RPMI7951 (cell line): ENCODE results near the gene MED25. TPM values are rescaled to one million over a fixed set of nuclear protein-coding genes. Genes with fewer than 3 reads are reported as not detected.

Experiments used
- DNase-seq: peaks from one replicate; pipeline ENCODE4 v3.0.0-alpha.2; 2012; ENCODE audit warnings: low read depth
- total RNA-seq: library from RNA; depleted of rRNA; stranded (reverse); fragments of >200 nt; shearing (Covaris generic); gene quantifications from 2 replicates; pipeline ENCODE4 v1.2.3, GENCODE V29; 2014

MED25 gene
- total RNA-seq, 1 experiment from 2014 or later = 22.9 TPM

DNA sequence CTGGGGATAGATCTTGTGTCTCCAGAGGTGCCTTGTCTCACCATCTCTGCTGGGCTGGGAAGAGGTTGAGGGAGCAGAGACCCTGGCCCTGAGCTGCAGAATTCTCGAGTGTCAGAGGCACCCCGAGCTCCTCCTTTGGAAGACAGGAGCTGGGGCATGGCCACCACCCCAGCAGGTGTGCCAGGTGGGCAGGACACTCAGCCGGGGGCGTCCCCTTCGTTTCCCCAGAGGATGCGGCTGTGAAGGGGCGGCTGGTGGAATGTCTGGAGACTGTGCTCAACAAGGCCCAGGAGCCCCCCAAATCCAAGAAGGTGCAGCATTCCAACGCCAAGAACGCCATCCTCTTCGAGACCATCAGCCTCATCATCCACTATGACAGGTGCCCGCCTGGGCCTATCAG is 19.5 kb upstream of the MED25 start:
- DNase-seq = no peak

GRCh38 chr19:49799271-49799797 is 18.8 kb upstream of the MED25 start:
- no peak for DNase-seq

GRCh38 chr19:49799798-49800376 is 18.2 kb upstream of the MED25 start:
- DNase-seq = no peak

- no peak for DNase-seq
These were observed 17.3 kb upstream of the MED25 start for GRCh38 chr19:49800771-49801170.

DNA sequence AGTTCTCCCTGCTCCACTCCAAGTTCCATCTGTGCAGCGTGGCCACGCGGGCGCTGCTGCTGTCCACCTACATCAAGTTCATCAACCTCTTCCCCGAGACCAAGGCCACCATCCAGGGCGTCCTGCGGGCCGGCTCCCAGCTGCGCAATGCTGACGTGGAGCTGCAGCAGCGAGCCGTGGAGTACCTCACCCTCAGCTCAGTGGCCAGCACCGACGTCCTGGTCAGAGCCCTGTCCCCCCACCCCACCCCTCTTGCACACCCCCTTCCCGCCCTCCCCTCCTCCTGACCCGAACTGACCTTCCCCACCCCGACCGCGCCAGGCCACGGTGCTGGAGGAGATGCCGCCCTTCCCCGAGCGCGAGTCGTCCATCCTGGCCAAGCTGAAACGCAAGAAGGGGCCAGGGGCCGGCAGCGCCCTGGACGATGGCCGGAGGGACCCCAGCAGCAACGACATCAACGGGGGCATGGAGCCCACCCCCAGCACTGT is 16.6 kb upstream of the MED25 start:
- DNase-seq = no peak

GRCh38 chr19:49801966-49802661 is 16.0 kb upstream of the MED25 start:
- DNase-seq = peak; percentile 24

DNA sequence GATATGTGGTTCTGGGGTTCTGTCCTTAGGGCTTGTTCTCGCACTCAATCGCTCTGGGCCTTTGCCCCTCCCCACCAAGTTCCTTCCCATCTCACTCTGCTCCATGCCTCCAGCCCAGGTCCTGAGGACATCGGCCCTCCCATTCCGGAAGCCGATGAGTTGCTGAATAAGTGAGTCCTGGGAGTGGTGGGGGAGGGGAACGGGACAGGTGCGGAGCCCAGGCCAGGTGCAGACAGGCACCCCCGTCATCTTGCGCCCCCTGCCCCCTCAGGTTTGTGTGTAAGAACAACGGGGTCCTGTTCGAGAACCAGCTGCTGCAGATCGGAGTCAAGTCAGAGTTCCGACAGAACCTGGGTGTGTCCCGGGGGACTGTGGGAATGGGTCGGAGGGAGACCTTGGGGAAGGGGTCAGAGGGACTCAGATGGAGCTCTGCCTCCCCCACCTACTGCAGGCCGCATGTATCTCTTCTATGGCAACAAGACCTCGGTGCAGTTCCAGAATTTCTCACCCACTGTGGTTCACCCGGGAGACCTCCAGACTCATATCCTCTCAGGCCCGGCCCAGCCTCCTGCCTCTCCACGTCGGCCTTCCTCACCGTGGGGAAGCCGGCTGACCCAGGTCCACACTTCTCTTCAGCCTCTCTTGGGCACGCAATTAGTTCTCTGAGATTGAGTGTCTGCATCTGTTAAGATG is 15.1 kb upstream of the MED25 start:
- no peak for DNase-seq

DNA sequence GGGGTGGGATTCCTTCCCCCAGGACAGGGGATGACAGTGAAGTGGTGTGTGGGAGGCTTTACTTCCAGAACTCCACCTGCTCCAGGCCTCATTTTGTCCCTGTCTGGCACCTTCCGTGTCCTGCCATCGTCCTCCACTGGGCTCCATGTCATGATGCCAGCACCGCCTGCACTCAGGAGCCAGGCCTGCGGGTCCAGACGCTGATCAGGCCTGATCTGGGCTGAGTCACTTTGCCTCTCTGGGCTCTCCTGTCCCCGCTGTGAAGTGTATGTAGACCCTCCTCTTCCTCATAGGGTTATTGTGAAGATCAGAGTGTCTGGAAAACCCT is 14.6 kb upstream of the MED25 start:
- no peak for DNase-seq

DNA sequence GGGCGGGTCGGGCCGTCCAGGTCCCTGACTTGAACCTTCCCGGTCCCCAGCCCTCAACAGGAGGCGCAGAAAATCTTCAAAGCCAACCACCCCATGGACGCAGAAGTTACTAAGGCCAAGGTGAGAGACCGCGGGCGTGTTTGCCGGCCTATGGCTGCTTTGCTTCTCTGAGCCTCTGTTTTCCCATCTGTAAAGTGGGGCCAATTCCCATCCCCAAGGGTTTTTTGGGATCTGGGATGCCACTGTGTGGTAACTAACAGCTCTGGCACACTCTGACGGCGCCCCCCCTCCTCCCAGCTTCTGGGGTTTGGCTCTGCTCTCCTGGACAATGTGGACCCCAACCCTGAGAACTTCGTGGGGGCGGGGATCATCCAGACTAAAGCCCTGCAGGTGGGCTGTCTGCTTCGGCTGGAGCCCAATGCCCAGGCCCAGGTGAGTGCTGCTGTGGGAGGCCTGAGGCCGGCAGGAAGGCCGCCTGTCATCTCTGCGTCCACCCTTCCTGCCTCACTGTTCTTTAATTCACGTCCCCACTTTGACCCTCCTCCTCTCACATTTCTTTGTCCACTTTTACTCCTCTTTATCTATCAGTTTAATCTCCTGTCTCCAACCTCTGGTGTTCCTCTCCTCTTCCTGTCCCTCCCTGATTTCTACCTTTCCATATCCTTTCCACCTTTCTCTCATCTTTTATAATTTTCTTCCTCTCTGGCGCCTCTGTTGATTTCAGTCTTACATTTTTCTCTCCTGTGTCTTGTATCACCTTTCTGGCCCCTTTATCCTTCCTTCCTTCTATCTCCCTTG is 12.1 kb upstream of the MED25 start:
- DNase-seq = no peak

DNA sequence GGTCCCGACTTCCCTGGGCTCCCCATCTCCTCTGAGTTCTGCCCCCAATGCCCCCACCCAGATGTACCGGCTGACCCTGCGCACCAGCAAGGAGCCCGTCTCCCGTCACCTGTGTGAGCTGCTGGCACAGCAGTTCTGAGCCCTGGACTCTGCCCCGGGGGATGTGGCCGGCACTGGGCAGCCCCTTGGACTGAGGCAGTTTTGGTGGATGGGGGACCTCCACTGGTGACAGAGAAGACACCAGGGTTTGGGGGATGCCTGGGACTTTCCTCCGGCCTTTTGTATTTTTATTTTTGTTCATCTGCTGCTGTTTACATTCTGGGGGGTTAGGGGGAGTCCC is 11.5 kb upstream of the MED25 start:
- DNase-seq = no peak

- DNase-seq = no peak
These were observed 10.8 kb upstream of the MED25 start for GRCh38 chr19:49807058-49807903.

- no peak for DNase-seq
These were observed 10.0 kb upstream of the MED25 start for GRCh38 chr19:49807904-49808675.

DNA sequence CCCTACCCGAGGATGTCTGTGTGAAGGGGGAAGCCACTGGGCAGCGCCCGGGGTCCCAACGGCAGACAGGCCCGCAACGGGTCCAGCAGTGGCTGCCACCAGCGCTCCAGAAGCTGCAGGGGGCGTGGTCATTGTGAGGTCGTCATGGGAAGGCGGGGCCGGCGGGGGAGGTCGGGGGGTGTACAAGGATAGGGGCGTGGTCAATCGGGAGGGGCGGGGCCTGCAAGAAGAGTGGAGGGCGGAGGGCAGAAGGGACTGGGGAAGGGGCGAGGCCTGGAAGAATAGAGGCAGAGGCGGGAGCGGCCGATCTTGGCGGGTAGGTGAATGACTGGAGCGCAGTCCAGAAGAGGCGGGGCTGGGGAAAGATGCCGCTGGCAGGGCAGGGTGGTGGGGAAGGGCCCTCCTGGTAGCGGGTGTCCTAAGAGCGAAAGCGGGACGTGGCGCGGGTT is 9.4 kb upstream of the MED25 start:
- peak; percentile 77 for DNase-seq

- DNase-seq = peak; percentile 48
These were observed 8.7 kb upstream of the MED25 start for GRCh38 chr19:49809160-49809940.

GRCh38 chr19:49809941-49810389 is 8.1 kb upstream of the MED25 start:
- no peak for DNase-seq

- no peak for DNase-seq
These were observed 6.8 kb upstream of the MED25 start for GRCh38 chr19:49811328-49811727.

DNA sequence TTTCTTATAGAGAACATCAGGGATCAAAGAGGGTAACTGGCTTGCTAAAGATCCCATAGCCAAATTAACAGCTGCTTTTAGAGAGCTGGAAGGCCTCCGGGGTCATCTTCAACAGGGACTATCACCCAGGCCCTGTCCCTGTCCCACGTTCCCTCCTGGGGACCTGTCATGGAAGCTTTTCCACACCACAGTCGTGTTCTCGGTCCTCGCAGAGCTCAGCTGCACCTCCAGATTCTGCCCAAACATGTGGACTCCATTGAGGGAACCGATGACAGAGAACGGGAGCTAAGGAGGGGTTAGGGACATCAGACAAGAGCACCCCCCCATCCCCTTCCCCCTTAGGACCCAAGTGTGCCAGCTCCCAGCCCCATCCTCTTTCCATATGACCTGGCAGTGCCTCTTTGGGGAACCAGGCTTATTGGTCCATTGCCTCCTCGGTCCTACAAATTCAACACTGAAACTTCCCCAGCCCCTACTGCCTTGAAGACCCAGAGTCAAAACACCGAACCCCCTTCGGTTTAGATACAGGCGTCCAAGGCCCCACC is 5.6 kb upstream of the MED25 start:
- no peak for DNase-seq

DNA sequence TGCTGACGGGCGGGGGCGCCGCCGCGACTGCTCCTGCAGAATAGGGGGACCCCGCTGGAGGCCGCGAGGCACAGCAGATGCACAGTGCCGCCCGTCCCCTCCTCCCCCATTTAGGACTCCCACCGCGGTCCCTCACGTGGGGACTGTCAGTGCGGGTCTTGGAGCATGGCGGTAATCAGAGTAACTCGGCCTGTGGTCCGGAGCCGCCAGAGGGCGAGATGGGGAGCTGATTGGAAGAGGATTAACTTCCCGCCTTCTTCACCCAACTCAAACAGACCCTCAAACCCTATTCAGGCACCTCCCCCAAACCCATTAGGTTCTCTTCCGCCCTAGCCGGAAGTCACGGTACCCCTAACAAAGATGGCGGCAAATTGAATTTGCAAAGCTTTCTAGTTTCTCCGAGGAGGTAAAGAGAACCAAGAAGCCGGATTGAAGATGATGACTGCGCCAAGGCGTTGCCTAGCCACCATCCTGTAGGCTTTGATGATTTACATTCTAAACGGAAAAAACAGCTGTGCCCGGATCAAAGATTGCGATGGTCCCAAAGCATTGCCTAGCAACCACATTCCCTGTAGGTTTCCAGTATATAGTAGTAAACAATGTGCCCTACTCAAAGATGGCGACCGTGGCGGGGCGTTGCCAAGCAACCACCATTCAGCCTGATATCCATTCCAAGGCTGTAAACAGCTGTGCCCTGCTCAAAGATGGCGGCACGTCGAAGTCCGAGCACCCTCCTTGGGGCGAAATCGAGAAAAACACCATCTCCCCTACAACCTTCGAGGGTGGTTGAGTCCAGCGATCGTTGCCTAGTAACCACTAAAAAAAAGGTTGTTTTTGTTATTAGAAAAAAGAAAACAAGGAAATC is 4.9 kb upstream of the MED25 start, which contains the start of gene FUZ:
FUZ (minus strand) TSS at position 296 of the 865 bp plus-strand sequence; CDS start at position 110, 186 bp downstream.
- DNase-seq = peak; percentile 99
